DLD1 (cell line): ENCODE results near the gene RNF214.
"Not testable (repeated sequence)": the region's sequence is repeated elsewhere in the genome, so short reads cannot be mapped to it uniquely, and the experiment has no call there.

Experiments used
- in situ Hi-C: cut with HindIII; loops from 2 replicates; pipeline ENCODE4 v1.10.0; 2017; ENCODE audit warnings: low sequenced_read_pairs

The RNF214 gene

DNA sequence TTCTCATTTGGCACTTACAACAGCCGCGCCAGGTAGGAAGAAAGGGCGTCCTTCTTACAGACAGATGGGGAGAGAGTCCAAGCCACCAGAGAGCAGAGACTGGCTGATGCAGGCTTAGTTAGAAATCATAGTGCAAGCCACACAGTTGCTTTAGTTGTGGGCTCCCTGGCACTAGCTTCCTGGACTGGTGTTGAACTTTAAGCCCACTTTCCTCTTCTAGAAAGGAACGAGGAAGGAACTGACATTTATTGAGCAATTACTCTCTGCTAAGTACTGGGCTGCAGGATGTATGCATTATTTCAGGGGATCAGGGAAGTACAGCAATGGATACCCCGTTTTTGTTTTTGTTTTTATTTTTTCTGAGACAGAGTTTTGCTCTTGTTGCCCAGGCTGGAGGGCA is 80.6 kb downstream of the RNF214 start:
- in situ Hi-C loops, result no loop called here

DNA sequence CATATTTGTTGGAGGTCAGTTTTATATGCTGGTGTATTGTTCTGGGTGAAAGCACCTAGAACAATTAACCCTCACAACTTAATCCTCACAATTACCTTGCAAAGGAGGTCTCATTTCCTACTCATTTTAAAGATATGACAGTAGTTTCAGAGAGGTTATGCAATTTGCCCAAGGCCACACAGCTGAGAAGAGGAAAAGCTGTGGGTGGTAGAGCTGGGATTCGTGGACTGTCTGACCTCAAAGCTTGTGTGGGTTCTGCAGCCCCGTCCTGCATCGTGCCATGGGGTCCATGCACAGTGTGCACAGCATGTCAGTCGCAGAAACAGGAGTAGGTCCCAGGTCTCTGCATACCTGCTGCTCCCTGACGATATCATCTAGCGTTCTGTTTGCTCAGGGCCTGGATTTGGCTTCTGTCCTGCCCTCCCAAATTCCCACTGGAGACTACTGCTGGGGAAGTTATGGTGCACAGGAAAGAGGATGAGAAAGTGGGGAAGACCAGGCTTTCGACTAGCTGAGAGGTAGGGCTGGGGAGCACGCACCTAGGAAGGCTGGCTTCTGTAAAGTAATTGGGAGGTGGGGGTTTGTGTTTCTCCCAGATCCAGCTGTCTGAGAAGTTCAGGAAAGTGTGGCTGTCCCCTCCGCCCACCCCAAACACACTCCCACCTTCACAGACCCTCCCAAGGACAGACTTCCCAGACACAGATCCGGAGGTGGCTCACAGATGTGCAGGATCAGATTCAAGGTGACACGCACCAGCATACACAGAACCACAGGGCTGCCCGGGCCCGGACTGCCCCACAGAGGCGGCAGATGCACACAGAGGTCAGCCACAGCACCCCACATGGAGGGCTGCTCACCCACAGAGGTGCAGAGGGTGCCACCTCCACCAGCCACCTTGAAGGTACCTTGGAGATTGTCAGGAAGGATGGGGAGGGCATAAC is 81.6 kb downstream of the RNF214 start:
- in situ Hi-C loops, result no loop called here

DNA sequence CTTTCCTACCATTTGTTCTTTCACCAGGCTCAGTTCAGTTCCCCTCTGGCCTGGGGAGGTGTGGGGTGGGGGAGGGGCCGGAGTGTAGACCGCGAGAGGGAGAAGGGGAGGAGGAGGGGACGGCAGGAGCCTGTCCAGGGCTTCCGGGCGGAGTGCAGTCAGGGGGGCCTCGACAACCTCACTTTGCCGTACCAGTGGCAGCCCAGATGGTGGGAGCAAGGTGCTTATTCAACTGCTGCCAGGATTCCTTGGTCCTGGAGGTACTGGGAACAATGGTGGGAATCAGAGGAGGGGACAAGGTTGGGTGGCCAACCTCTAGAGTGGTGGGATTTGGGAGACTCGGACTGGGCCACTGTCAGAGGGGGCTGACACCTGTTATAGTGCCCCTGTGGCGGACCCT is 82.4 kb downstream of the RNF214 start:
- in situ Hi-C loops, result no loop called here

DNA sequence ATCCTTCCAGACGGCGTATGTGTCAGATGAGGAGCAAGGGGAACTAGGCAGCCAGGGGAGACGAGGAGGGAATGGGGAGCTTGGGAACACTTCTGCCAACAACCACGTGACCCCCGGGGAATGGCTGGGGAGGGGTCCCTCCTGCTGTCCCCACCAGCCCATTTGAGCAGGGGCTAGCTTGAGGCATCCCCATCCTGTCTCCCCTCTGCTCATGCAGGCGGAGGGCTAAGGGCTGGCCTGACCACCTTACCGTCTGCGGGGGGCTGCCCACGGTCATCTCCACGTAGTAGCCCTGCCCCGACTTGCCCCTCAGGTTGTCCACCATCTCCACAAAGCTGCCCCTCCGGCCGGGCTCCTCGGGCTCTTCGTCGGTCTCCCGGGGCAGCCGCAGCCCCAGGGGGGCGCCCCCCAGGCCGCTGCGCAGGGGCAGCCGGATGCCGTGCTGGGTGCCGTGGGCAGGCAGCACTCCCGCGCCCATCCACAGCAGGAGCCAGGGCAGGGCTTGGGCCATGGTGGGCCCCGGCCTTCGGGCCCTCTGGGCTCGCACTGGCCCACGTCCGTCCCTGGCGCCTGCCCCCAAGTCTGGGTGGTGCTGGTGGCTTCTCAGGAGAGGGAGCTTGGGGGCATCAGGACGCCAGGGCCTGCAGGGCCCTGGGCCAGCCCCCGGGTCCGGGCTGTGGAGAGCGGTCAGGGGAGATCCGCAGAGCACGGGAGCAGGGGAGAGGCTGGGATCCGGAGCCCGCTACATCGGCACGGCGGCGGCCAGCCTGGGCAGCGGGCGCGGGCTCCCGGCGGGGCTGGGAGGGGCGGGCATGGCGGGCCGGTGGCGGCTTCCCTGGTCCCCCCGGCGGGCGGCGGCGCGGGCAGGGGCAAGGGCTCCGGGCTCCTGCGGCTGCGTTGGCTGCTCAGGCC is 83.1 kb downstream of the RNF214 start:
- in situ Hi-C loops, result no loop called here

DNA sequence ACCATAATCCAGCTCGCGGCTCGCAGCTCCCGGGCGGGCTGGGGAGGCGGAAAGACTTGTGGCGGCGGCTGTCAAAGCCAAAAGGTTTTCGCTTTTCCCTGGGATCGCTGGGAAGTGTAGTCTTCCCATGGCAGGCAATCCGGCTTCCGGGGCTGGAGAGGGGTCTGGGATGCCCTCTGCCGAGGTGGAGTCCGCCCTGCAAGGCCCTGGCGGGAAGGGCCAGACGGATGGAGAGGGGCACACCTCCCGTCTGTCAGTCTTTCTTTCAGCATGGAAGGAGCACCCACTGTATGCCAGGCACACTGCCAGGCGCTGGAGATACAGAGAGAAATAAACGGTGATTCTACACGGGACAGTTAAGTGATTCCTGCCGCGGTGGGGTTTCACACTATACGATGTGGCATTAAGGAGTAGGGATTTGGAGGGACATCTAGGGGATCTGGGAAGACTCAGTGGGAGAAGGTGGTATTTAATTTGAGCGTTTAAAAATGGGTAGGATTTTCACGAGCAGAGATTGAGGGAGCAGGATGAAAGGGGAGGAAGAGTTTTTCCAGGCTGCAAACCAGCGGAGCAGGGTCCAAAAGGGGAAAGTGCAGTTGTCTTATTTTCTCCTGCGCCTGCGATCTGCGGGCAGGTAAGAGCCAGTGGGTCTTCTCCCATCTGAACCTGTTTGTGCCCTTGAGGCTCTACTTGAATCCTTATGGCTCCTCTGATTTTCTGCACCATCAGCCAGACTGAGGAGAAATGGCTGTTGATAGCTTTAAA is 83.9 kb downstream of the RNF214 start, which contains the start of gene BACE1:
Gene BACE1 (minus strand): TSS at position 60 of the 765 bp plus-strand sequence. CDS start 461 bp downstream, outside the sequence.
- in situ Hi-C loops, result no loop called here

DNA sequence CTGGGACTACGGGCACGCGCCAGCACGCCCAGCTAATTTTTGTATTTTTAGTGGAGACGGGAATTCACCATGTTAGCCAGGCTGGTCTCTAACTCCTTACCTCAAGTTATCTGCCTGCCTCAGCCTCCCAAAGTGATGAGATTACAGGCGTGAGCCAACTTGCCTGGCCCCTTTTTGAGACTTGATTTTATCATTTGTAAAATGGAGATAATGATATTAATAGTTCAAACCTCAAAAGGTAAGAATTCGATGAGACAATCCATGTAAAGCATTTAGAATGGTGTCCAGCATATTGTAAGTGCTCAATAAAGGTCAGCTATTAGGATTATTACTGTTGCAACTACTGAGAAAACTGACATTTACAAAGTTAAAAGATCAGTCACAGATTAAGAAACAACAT is 86.3 kb downstream of the RNF214 start:
- in situ Hi-C loops, result no loop called here

DNA sequence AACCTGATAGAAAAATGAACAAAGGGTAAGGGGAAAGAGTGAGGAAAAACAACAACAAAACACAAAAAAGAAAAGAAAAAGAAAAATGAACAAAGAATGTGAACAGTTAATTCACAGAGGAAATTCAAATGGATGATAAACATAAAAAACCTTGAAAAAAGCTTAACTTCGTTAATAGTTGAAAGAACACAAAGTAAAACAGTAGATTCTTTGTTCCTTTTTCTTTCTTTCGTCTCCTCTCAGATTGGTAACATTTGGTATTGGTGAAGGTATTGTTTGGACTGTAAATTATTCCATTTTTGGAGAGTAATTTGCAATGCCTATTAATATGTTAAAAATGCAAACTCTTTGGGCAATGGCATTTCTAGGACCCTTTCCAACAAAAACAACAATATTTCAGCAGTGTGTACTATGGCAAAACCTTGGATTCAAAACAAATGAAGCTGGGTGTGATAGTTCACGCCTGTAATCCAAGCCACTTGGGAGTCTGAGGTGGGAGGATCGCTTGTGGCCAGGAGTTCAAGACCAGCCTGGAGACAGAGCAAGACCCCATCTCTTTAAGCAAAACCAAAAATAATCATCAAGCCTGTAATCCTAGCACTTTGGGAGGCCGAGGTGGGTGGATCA is 86.9 kb downstream of the RNF214 start:
- in situ Hi-C loops, result no loop called here

DNA sequence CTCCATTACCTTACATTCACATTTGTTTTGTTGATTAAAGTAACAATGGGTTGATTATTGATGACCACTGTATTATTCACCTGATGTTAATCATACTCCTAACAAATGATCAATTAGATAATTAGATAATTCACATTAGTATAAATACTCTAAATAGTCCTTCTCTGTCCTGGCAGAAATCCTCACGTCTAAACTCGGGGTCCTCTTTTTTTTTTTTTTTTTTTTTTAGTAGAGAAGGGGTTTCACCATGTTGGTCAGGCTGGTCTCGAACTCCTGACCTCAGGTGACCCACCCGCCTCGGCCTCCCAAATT is 94.7 kb downstream of the RNF214 start:
- in situ Hi-C loops, result not testable (repeated sequence)

DNA sequence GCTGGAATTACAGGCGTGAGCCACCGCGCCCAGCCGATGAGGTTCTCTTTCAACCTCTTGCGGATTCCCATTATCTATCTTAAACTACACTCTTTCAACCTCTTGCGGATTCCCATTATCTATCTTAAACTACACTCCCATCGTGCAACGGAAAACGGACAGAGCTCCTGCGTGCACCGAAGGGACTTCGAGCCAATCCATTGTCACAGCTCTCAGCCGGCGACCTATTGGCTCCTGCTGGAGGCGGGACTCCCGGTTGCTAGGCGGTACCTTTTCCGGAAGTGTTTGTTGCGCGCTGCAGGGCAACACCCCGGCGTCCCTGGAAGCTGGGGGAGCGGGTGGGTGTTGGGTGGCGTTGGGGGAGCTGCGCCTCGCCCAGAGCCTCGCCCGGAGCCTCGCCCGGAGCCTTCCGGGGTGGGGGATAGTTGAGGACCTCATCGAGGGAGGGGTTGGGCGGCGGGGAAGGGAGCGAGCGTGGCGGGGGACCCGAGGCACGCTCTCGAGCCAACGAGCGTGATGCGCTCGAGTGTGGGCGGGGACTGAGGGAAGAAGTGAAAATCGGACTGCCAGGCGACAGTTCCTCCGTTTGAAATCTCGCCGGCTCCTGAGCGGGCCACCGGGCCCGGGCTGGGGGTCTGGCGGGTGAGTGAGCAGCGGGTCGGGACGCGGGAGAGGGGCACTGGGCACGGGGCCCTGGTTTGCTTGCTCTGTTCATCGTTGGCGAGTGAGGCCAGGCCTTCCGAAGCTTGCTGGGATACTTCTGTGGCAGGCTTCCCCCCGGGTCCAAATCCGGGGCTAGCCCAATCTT is 95.3 kb downstream of the RNF214 start, which contains the start of gene CEP164:
Gene CEP164 (plus strand): TSS at position 288 of the 808 bp plus-strand sequence. CDS start 10,733 bp downstream, outside the sequence.
- in situ Hi-C loops, result no loop called here

DNA sequence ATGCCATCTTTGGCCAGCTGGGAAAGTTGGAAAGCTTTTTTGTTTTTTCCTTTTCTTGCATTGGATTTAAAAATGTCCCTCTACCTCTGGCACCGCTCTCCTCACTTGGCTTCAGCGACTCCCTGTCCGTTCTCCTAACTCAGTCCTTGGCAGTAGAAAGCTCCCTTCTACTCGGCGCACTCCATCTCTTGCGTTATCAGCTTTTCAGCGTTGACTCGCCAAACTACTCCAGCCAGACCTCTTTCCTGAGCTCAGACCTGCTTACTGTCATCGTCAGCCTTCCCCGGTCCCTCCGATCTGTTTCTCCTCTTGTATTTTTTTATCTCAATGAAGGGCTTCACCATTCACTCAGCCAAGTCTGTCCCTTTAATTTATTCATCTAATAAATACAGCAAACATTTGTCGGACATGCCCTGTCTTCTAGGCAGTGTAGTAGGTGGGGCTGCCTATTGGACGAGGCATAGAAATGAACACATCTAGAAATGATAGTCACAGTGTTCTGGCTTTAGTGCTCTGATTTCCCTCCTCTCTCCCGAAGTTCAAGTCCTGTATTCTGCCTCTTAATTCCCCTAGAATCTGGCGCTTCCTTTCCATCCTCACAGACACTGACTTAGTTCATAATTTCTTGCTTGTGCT is 96.0 kb downstream of the RNF214 start:
- in situ Hi-C loops, result no loop called here

DNA sequence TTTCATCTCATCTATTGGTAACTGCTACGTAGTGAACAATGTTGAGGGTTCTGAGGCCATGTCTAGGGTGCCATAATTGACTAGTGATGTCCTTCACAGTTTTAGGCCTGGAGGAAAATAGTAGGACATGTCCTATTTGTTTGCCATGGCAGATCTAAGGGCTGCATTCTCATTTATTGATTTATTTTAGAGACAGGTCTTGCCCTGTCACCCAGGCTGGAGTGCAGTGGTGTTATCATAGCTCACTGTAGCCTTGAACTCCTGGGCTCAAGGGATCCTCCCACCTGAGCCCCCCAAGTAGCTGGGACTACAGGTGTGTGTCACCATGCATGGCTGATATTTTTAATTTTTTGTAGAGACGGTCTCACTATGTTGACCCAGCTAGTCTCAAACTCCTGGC is 100.4 kb downstream of the RNF214 start:
- in situ Hi-C loops, result no loop called here

DNA sequence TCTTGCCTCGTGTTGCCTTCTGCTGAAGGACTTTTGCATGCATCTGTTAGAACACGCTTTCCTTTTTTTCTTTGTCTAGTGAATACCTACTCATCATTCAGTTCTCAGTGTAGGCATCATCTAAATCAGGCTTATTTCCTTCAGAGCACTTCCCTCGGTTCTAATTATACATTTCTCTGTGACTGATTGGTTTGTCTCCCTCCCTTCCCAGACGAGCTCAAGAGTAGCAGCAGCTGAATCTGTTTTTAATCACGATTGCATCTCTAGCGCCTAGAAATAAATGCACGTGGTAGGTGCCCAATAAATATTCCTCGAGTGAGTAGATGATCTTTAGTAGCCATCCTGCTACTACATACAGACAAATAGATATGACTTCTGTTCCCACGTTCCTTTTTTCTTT is 101.4 kb downstream of the RNF214 start:
- in situ Hi-C loops, result no loop called here

DNA sequence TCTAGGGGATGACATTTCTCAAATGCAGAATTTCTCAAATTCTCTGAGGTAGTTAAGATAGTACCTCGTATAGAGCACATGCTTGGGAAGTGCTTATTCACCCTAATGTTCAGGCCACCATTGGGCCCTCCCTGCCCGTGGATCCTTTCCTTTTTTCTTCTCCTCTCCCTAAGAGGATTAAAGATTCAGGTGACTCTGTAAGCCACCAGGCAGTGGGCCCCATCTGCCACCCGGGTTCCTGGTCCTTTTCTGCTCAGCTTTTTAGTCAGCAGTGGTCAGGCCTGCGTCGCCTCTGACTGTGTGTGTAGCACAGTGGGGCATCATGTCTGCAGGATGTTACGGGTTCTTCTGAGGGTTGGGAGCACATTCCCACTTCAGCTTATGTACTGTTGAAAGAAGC is 102.4 kb downstream of the RNF214 start:
- in situ Hi-C loops, result loop anchor here (5.0 kb wide), 1 partner anchor 107 kb away; no protein-coding TSS in a partner anchor

DNA sequence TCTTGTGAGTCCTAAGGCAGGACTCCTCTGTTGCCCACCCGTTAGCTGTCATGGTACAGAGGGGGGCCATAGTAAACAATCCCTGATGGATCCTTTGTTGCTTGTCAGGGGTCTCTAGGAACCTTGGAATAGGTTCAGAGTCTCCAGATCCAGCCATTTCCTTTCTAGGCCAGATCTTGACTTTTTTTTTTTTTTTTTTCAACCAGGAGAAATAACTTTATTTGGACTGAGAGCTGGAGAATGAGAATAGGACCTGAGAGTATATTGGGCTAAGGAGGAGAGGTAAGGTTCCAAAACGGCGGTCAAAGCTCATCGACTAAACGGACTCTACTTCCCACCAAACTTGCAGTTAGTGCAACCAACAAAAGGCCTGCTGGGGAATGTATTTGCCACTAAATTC is 102.9 kb downstream of the RNF214 start:
- in situ Hi-C loops, result loop anchor here (5.0 kb wide), 1 partner anchor 107 kb away; no protein-coding TSS in a partner anchor
